Posterior vena cava (tissue), 2 donors: Measurements from ENCODE around the gene MAP7D3. TPM values are rescaled to one million over a fixed set of nuclear protein-coding genes. Genes with fewer than 3 reads are reported as not detected.
"Not testable (repeated sequence)": the region's sequence is repeated elsewhere in the genome, so short reads cannot be mapped to it uniquely, and the experiment has no call there.

Experiments used
- DNase-seq: peaks from one replicate; pipeline ENCODE4 v3.0.0-alpha.2; 2020; ENCODE audit warnings: low spot score
- intact Hi-C, 2 donors: fragments of 100-400 bp; cut with DNase I; formaldehyde crosslinking; loops; one replicate each; pipeline versions ENCODE4 v1.14.1 to v1.14.2; 2022 to 2023
- long read RNA-seq, 2 donors: library from polyadenylated mRNA; unstranded; transcript quantifications; one replicate each; pipeline ENCODE4 v2.0.0, GENCODE V29; 2020 to 2021
- total RNA-seq, 2 donors: library from RNA; stranded (reverse); fragmentation: NEBNext Ultra II Directional; extraction: Animal tissue kit (Norgen Biotek cat#: 25700); gene quantifications; one replicate each; pipeline ENCODE4 v1.2.1, GENCODE V29; 2021
- donor health status: DM: yes; HTN: yes; CAD: no.
- donor health status: DM: yes; HTN: yes; CAD: no.

The MAP7D3 gene
- total RNA-seq, result 10 to 100 TPM; 23.1 to 30.3 TPM
- long read RNA-seq, donor 1, full-length matches to known transcripts, result 1 of 18 reads
- long read RNA-seq, donor 1, partial matches to known transcripts, result 15 of 18 reads
- long read RNA-seq, donor 1, other reads (novel, unspliced or antisense), result 2 of 18 reads
- long read RNA-seq, donor 2, partial matches to known transcripts, result 47 of 51 reads
- long read RNA-seq, donor 2, other reads (novel, unspliced or antisense), result 4 of 51 reads

DNA sequence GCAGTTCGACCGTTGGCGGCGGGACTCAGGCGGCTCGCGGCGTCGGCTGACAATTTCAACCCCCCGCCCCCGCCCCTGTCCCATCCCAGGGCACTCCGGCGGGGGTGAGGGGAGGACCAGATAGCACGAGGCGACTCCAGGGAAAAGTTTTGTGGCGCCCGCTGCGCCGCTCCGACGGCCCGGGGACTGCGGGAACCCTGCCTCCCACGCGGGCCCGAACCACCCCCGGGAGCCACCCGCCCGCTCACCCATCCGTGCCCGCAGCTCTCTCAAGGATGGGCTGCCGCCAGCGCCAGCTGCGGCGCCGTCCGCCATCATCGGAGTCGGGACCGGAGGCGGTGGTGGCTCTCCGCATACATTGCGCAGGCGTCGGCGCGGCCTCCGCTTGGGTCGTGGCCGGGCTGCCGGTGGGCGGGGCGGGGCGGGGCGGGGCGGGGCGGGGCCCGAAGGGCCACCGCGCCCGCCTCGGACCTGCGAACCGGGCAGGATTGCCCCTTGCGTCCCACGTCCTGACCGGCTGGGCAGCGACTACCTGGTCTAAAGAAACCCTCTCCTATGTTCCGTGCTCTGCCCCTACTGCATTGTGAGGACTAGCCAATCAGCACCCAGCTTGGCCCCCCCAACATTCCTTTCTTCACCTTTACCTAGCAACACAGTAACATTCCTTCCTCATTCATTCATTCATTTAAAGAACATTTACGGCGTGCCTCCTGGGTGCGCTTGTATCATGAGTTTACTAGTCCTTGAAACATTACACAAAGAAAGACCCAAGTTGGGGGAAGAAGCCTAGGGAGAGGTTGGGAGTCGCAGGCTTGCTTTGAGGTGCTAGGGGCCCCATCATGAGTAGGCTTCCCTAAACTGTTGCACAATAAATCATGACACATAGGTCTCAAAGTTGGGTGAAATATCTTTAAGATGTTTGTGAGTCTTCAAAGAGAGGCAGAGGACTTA lies at the start of gene MAP7D3:
Gene MAP7D3, minus strand, starts transcription at position 360 of the 951 bp plus-strand sequence. Its CDS starts 42 bp downstream, at position 318.
- intact Hi-C loops, result no loop called here
- peak; percentile 87 for DNase-seq

- intact Hi-C loops, DNase-seq: not testable (repeated sequence)
Measured at GRCh38 chrX:136300721-136301120, 49.5 kb upstream of the MAP7D3 start, which contains the start of gene ADGRG4. TSS of gene ADGRG4 (plus strand) at chrX:136300963. CDS start at chrX:136308778, 7,815 bp downstream.

- DNase-seq, result no peak
Measured at GRCh38 chrX:136295380-136295779, 44.2 kb upstream of the MAP7D3 start.

GRCh38 chrX:136292656-136293055 lies 41.5 kb upstream of the MAP7D3 start:
- intact Hi-C loops, result no loop called here
- DNase-seq, result no peak

More at GRCh38 chrX:136295380-136295779, 44.2 kb upstream of the MAP7D3 start:
- intact Hi-C loops, result no loop called here

DNA sequence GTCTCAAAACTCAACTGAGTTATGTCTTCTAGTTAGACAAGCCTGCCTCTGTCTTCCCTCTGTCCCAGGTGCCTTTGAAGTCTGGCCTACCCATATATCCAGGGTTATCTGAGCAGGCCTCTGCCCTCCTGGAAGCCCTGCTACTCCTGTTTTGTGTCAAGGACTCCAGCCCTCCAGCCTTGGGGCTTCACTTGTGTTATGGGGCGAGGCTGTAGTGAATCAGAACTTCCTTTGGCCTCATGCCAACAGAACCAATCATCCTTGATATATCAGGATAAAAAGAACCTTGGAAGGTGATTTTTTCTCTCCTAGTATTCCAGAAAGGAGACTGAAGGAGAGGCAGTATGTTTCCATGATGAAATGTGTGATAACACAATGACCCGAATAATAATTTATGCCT lies 40.6 kb upstream of the MAP7D3 start:
- intact Hi-C loops, result no loop called here
- DNase-seq, result no peak

GRCh38 chrX:136286375-136286774 lies 35.2 kb upstream of the MAP7D3 start:
- DNase-seq, intact Hi-C loops: not testable (repeated sequence)

GRCh38 chrX:136275553-136275952 lies 24.4 kb upstream of the MAP7D3 start:
- intact Hi-C loops, result no loop called here

DNA sequence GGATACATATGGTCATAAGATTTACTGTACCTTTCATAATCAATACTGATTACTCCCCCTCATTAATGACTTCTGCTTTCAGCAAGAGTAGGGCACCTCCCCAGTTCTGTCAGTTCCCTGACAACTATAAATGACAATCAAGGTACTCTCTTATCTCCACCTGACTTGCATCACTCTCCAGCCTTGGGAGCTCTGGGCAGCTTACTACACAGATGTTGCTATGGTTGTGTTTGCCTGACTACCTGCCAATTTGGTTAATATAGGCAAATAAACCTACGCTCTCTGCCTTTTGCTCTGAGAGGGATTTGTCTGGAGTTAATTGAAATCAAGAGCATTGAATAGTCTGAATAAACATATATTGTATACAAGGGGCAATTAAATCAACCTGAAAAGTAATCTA lies 22.8 kb upstream of the MAP7D3 start:
- intact Hi-C loops, result no loop called here
- DNase-seq, result no peak

More at GRCh38 chrX:136275553-136275952, 24.4 kb upstream of the MAP7D3 start:
- no peak for DNase-seq

- intact Hi-C loops, result no loop called here
- no peak for DNase-seq
Measured at GRCh38 chrX:136272325-136272724, 21.1 kb upstream of the MAP7D3 start.

DNA sequence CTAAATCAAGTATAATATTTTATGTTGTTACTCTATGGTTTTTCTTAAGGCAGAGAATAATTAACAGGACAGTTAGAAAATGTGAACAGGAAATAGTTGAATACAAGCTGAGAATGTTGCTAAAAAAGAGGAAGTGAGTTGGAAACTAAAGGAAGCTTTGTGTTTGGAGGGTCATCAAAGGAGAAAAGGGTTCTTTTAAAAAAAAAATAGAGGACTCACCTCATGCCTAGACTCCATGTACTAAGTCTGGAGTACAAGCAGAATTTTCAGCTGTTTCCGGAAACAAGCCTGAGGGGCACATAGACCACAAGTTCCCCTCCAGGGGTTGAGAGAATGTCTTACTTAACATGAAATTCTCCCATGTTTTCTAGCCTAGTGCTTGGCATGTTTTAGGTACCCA lies 20.1 kb upstream of the MAP7D3 start:
- DNase-seq, result no peak
- intact Hi-C loops, result no loop called here

DNA sequence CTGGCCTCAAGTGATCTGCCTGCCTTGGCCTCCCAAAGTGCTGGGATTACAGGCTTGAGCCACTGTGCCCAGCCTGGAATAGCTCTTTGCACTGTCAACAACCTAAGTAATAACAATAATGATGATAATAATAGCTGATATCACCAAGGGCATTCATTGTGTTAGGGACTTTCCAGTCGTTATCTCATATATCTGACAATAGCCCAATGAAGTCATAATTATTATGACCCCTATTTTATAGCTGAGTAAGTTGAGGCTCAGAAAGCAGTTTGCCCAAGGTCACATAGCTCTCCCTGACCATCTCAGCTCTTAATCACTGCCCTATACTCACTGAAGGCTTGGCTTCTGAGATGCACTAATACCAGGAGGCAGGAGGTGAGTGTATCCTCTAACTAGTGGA lies 18.7 kb upstream of the MAP7D3 start:
- intact Hi-C loops, result no loop called here
- no peak for DNase-seq

- intact Hi-C loops, result no loop called here
- no peak for DNase-seq
Measured at GRCh38 chrX:136268051-136269048, 17.1 kb upstream of the MAP7D3 start.

DNA sequence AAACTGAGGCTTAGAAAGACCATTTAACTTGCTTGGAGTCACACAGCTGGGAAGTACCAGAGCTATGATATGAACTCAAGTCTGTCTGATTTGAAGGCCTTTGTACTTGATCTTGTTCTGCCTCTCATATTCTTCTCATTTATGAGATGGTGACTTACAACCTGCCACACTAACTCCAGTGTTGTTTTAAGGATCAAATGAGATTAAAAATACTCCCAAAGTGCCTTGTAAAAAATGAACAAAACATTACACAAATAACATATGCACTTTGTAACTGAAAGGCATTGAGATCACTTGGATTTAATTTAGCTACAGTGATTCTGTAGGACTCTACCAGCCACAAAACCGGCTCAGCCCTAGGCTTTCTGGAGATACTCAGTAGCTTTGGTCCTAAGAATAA lies 15.6 kb upstream of the MAP7D3 start:
- intact Hi-C loops, result no loop called here

GRCh38 chrX:136262812-136263315 lies 11.7 kb upstream of the MAP7D3 start:
- intact Hi-C loops, result no loop called here
- no peak for DNase-seq

More for the DNA sequence above, 15.6 kb upstream of the MAP7D3 start:
- DNase-seq, result no peak

DNA sequence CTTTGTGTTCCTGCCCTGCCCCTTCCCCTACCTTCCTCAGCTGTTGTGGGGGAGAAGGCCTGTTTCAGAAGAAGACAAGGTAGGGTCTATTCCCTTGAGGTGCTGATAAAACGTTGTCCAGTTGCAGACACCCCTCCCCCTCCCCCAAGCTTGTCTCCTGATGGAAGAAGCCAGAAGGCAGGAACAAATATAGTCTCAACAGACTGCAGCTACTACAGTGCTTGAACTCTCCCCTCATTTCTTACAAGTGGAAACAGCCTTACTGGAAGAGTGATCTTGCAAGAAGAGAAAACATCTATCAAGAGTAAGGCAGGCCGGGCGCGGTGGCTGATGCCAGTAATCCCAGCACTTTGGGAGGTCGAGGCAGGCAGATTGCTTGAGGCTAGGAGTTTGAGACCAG lies 11.0 kb upstream of the MAP7D3 start:
- intact Hi-C loops, result no loop called here
- DNase-seq, result no peak

DNA sequence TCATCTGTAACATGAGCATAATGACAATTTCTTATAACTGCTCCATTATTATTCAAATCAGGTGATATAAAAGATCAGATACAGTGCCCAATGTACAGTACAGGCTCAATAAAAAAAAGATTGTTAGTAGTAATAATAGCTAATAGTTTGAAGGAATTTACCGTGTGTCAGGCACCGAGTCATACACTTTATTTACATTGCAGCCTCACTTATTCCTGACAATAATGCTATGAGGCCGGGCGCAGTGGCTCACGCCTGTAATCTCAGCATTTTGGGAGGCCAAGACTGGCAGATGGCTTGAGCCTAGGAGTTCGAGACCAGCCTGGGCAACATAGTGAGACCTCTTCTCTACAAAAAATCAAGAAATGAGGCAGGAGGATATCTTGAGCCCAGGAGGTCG lies 10.1 kb upstream of the MAP7D3 start:
- intact Hi-C loops, result no loop called here

GRCh38 chrX:136260776-136261175 lies 9.6 kb upstream of the MAP7D3 start:
- intact Hi-C loops, result no loop called here
- DNase-seq, result no peak

More for the DNA sequence above, 10.1 kb upstream of the MAP7D3 start:
- no peak for DNase-seq

- no peak for DNase-seq
- intact Hi-C loops, result no loop called here
Measured at GRCh38 chrX:136259543-136259942, 8.3 kb upstream of the MAP7D3 start.

GRCh38 chrX:136258951-136259350 lies 7.8 kb upstream of the MAP7D3 start:
- DNase-seq, result no peak
- intact Hi-C loops, result no loop called here
